ENCODE data around the gene SLC6A18.
"Not testable (repeated sequence)": the region's sequence is repeated elsewhere in the genome, so short reads cannot be mapped to it uniquely, and the experiment has no call there.

Gene SLC6A18

GRCh38 chr5:1281038-1281882, 56.1 kb downstream of the SLC6A18 start:
- H3K9me3 ChIP-seq (ENCODE audit: control insufficient read depth, insufficient read depth, low read depth, low read length): no peaks in the 10 kb centered on the region
- H3K4me3 ChIP-seq (ENCODE audit: low read depth, low read length): no peak overlapping the region
- H3K4me1 ChIP-seq (ENCODE audit: control insufficient read depth, insufficient read depth, low read length): no peaks in the 10 kb centered on the region
- no peak overlapping the region for H3K27ac ChIP-seq (ENCODE audit: extremely low read depth, low read depth, low read length)
- TF ChIP-seq ZNF394 (tag by site-specific recombination; IDR thresholded peaks at IDR 0.05; ENCODE audit: borderline replicate concordance): peak; percentile 67; the same call in 1 of the 2 replicates
- no peak for TF ChIP-seq ZNF768 (tag by site-specific recombination; IDR thresholded peaks at IDR 0.05)
- CTCF ChIA-PET: no interaction called here
- peaks cover 0 to 6% of the 10 kb centered on the region in 2 experiments; a peak in 1 of 3 replicates for H3K36me3 ChIP-seq (ENCODE audit: control insufficient read depth in 2 of 2, insufficient read depth in 1 of 2, low read length in 2 of 2)
- POLR2A ChIA-PET: no interaction called here

- CTCF ChIA-PET: no interaction called here
- no peak overlapping the region for H3K4me3 ChIP-seq (ENCODE audit: low read depth, low read length)
- peaks cover 0 to 6% of the 10 kb centered on the region in 2 experiments; a peak in 2 of 3 replicates for H3K36me3 ChIP-seq (ENCODE audit: control insufficient read depth in 2 of 2, insufficient read depth in 1 of 2, low read length in 2 of 2)
- TF ChIP-seq SCRT2 (tag by site-specific recombination; IDR thresholded peaks at IDR 0.05): no peak
- no peak for TF ChIP-seq HIC1 (tag by site-specific recombination; IDR thresholded peaks at IDR 0.05)
- no peak for TF ChIP-seq ZNF488 (tag by site-specific recombination; IDR thresholded peaks at IDR 0.05)
- TF ChIP-seq SP3 (tag by site-specific recombination; IDR thresholded peaks at IDR 0.05): no peak
- TF ChIP-seq ZNF24 (tag by site-specific recombination; IDR thresholded peaks at IDR 0.05): no peak
- no peak for TF ChIP-seq ZNF792 (tag by site-specific recombination; IDR thresholded peaks at IDR 0.05)
- no peak for TF ChIP-seq KLF9 (tag by site-specific recombination; IDR thresholded peaks at IDR 0.05; ENCODE audit: low read depth)
- no peaks in the 10 kb centered on the region for H3K4me1 ChIP-seq (ENCODE audit: control insufficient read depth, insufficient read depth, low read length)
- POLR2A ChIA-PET: no interaction called here
- H3K9me3 ChIP-seq (ENCODE audit: control insufficient read depth, insufficient read depth, low read depth, low read length): no peaks in the 10 kb centered on the region
- no peak overlapping the region for H3K27ac ChIP-seq (ENCODE audit: extremely low read depth, low read depth, low read length)
These were observed 57.2 kb downstream of the SLC6A18 start for GRCh38 chr5:1282131-1282992.

GRCh38 chr5:1282993-1283728, 58.0 kb downstream of the SLC6A18 start:
- POLR2A ChIA-PET; H3K36me3 ChIP-seq (ENCODE audit: control insufficient read depth in 2 of 2, insufficient read depth in 1 of 2, low read length in 2 of 2); H3K9me3 ChIP-seq (ENCODE audit: control insufficient read depth, insufficient read depth, low read depth, low read length); H3K4me3 ChIP-seq (ENCODE audit: low read depth, low read length); H3K4me1 ChIP-seq (ENCODE audit: control insufficient read depth, insufficient read depth, low read length); H3K27ac ChIP-seq (ENCODE audit: extremely low read depth, low read depth, low read length): not testable (repeated sequence)
- CTCF ChIA-PET: interaction anchor here (1.0 kb wide), 1 partner anchor 116 kb away, joined by 3 read pairs; no protein-coding TSS in a partner anchor

- H3K27ac ChIP-seq (ENCODE audit: extremely low read depth, low read depth, low read length); H3K9me3 ChIP-seq (ENCODE audit: control insufficient read depth, insufficient read depth, low read depth, low read length); H3K4me3 ChIP-seq (ENCODE audit: low read depth, low read length); H3K4me1 ChIP-seq (ENCODE audit: control insufficient read depth, insufficient read depth, low read length); POLR2A ChIA-PET; H3K36me3 ChIP-seq (ENCODE audit: control insufficient read depth in 2 of 2, insufficient read depth in 1 of 2, low read length in 2 of 2): not testable (repeated sequence)
- CTCF ChIA-PET: interaction anchor here (1.0 kb wide), 1 partner anchor 116 kb away, joined by 3 read pairs; no protein-coding TSS in a partner anchor
These were observed 58.5 kb downstream of the SLC6A18 start for GRCh38 chr5:1283729-1284041.

GRCh38 chr5:1284336-1284970, 59.3 kb downstream of the SLC6A18 start:
- H3K36me3 ChIP-seq (ENCODE audit: control insufficient read depth in 2 of 2, insufficient read depth in 1 of 2, low read length in 2 of 2); H3K4me3 ChIP-seq (ENCODE audit: low read depth, low read length); H3K9me3 ChIP-seq (ENCODE audit: control insufficient read depth, insufficient read depth, low read depth, low read length); H3K27ac ChIP-seq (ENCODE audit: extremely low read depth, low read depth, low read length); POLR2A ChIA-PET; H3K4me1 ChIP-seq (ENCODE audit: control insufficient read depth, insufficient read depth, low read length): not testable (repeated sequence)
- CTCF ChIA-PET: interaction anchor here (1.0 kb wide), 1 partner anchor 117 kb away, joined by 3 read pairs; no protein-coding TSS in a partner anchor
